ENCODE measurements around the gene INTS3.
"Not testable (repeated sequence)": the region's sequence is repeated elsewhere in the genome, so short reads cannot be mapped to it uniquely, and the experiment has no call there.

The INTS3 gene

DNA sequence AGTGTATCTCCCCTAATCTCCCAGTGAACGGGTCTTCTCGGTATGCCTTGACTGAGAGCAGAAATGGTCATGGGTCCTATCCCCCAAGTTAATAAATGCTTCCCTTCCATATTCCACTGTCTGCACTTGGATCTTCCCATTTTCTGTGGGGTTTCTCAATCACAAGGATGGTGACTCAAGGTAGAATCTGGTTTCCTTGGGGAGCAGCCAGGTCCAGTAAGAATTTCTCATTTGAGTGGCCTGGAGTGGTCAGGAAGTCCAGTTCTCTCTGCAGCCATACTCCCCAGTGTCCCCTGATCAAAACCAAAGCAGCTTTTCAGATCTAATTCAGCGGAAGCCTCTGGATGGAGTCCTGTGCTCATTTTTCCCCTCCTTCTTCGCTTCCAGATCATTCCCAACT, 32.6 kb downstream of the INTS3 start:
- peak; percentile 51 to 62 for DNase-seq (ENCODE audit: low read depth in 2 of 2)
- TF ChIP-seq, protein P1, sequence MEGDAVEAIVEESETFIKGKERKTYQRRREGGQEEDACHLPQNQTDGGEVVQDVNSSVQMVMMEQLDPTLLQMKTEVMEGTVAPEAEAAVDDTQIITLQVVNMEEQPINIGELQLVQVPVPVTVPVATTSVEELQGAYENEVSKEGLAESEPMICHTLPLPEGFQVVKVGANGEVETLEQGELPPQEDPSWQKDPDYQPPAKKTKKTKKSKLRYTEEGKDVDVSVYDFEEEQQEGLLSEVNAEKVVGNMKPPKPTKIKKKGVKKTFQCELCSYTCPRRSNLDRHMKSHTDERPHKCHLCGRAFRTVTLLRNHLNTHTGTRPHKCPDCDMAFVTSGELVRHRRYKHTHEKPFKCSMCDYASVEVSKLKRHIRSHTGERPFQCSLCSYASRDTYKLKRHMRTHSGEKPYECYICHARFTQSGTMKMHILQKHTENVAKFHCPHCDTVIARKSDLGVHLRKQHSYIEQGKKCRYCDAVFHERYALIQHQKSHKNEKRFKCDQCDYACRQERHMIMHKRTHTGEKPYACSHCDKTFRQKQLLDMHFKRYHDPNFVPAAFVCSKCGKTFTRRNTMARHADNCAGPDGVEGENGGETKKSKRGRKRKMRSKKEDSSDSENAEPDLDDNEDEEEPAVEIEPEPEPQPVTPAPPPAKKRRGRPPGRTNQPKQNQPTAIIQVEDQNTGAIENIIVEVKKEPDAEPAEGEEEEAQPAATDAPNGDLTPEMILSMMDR (IDR thresholded peaks at IDR 0.05; ENCODE audit: low read depth, low read length) = no peak
- H3K4me3 ChIP-seq (replicated peaks in 1 of 2; ENCODE audit: low read depth in 2 of 2, low read length in 2 of 2) = no peak overlapping the region

DNA sequence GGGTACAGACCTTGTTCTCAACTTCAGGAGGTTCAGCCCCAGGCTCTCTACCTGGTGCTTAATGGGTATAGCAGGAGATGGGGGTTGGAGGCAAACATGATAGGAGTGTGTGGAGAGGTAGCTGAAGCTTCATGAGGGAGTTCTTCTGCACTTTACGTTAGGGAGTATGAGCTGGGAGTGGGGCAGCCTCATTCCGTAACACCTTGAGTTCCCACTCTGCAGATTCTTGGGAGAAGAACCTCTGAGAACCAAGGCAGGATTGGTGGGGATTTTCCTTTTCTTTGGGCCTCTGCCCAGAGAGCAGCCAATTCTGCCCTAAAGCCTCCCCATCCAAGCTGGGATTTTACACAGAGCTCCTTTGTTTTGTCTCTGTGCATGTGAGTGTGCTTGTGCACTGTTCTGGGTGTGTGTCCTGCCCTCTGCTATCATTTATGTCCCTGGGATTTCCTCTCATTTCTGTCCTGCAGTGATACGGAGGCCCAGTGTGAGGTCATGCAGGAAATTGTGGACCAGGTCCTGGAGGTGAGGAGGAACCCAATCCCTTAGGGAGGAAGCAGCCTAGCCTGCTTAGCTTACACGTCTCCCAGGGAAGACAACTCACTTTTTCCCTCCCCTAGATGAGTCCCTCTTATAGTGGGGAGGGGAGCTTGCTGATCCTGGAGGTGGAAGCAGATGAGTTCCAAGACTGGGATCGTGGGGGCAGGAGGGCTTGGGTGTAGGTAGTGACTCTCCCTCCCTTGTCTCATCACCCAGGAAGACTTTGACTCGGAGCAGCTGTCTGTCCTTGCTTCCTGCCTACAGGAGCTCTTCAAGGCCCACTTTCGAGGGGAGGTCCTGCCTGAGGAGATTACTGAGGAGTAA, 35.7 kb downstream of the INTS3 start:
- DNase-seq (ENCODE audit: low read depth in 2 of 2) = peak; percentile 27 to 59
- H3K4me3 ChIP-seq (replicated peaks in 1 of 2; ENCODE audit: low read depth in 2 of 2, low read length in 2 of 2) = no peak overlapping the region
- TF ChIP-seq, protein P1 (IDR thresholded peaks at IDR 0.05; ENCODE audit: low read depth, low read length) = no peak

DNA sequence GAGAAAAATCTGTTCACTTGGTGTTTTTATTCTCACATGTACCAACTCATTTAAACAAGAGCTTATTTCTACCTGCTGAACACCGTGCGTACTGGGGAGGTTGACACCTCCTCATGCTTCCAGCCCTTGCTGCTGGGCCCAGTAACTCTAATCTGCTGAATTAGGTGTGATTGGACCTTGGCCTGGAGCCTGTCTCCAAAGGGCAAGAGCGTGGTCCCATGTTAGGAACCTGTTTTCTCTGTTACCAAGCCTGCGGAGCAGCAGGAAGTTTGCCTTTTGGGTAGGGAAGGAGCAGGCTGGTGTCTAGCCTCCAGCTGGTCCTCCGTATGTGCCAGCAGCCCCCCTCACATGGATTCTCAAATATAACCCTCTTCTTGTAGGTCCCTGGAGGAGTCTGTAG, 36.5 kb downstream of the INTS3 start:
- no peak for DNase-seq (ENCODE audit: low read depth in 2 of 2)
- TF ChIP-seq, protein P1 (IDR thresholded peaks at IDR 0.05; ENCODE audit: low read depth, low read length) = no peak
- no peak overlapping the region for H3K4me3 ChIP-seq (replicated peaks in 1 of 2; ENCODE audit: low read depth in 2 of 2, low read length in 2 of 2)

DNA sequence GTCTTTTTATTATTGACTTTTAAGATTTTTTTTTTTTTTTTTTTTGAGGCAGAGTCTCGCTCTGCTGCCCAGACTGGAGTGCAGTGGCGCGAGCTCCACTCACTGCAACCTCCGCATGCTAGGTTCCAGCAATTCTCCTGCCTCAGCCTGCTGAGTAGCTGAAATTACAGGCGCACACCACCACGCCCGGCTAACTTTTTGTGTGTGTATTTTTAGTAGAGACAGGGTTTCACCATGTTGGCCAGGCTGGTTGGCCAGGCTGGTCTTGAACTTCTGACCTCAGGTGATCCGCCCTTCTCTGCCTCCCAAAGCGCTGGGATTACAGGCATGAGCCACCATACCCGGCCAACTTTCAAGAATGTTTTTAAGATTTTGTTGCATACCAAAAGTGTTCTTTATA, 38.8 kb downstream of the INTS3 start:
- not testable (repeated sequence) for H3K4me3 ChIP-seq (replicated peaks in 1 of 2; ENCODE audit: low read depth in 2 of 2, low read length in 2 of 2); DNase-seq (ENCODE audit: low read depth in 2 of 2)

DNA sequence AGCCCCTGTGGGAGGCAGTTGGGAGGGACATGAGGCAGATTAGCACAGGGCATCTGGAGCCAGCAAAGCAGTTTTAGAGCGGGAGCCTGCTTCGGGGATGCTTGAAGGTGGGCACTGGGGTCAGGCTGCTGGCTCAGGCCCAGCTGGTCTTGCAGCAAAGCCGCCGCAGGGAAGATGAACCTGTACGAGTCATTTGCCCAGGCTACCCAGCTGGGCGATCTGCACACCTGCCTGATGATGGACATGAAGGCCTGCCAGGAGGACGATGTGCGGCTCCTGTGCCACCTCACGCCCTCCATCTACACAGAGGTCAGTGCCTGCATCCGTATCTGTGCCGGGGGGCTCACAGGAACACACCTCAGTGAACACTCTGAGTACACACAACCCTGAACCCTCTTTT, 39.7 kb downstream of the INTS3 start:
- no peak for DNase-seq (ENCODE audit: low read depth in 2 of 2)
- no peak overlapping the region for H3K4me3 ChIP-seq (replicated peaks in 1 of 2; ENCODE audit: low read depth in 2 of 2, low read length in 2 of 2)
- TF ChIP-seq, protein P1 (IDR thresholded peaks at IDR 0.05; ENCODE audit: low read depth, low read length) = no peak

DNA sequence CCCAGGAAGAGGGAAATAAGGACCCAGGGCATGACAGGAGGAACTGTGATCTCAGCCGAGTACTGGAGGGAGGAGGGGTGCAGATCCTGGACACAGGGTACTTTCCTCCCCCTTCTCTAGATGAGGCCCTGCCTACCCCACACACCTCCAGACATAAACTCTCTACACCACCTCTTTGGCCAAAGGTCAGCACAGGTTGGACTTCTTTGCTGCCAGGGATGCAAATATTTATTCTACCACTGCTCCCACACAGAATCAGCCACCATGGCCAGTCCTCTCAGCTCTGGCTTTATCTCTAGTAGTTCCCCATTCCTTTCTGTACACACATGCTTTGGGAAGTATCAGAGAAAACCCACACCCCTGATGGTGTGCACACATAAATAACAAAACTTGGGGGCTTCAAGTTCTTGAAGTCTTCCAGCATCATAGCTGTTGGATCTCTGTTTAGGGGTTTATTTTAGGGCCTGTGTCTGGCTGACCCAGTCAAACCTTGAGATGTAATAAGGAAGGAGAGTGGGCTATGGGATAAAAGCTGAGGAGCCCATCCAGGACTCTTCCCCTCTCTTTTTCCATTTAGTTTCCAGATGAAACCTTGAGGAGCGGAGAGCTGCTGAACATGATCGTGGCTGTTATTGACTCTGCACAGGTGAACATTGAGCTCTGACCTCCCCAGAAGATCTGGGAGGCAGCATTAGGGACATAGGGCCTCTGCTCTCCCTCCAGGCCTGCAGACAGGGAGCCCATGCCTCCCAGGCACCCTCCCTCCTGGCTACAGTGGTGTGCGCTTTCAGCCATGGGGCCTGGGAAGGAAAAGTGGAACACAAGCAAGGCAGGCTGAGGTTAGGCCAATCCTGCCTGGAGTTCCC, 40.7 kb downstream of the INTS3 start:
- no peak for DNase-seq (ENCODE audit: low read depth in 2 of 2)
- TF ChIP-seq, protein P1 (IDR thresholded peaks at IDR 0.05; ENCODE audit: low read depth, low read length) = no peak
- H3K4me3 ChIP-seq (replicated peaks in 1 of 2; ENCODE audit: low read depth in 2 of 2, low read length in 2 of 2) = no peak overlapping the region

DNA sequence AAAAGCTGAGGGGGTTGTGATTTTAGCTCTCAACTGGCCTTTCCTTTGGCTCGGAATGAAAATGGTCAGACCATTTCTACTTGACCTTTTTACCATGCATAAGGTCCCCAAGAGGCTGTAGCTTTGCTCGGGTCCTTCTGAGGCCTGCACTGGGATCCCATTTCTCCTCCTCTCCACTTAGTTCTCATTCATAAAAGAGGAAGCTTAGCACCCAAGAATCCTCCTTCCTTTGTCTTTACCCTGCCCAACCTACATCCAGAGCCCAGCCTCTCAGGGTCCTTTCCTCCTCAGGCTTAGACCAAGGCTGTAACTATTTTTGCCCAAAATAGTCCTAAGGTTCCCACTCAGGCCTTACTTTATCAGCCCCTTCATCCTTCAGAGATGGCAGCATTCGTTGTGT, 41.4 kb downstream of the INTS3 start:
- no peak for DNase-seq (ENCODE audit: low read depth in 2 of 2)
- TF ChIP-seq, protein P1 (IDR thresholded peaks at IDR 0.05; ENCODE audit: low read depth, low read length) = no peak
- H3K4me3 ChIP-seq (replicated peaks in 1 of 2; ENCODE audit: low read depth in 2 of 2, low read length in 2 of 2) = no peak overlapping the region

Data from cardiac fibroblast (primary cell).